ENCODE data around the gene IBA57.

GRCh38 chr1:228181645-228182034 lies 16.0 kb downstream of the IBA57 start:
- TF ChIP-seq POLR2A (IDR thresholded peaks at IDR 0.05) (no peak), EP300 (IDR thresholded peaks at IDR 0.05) (no peak), POLR2AphosphoS5 (IDR thresholded peaks at IDR 0.05) (no peak)
- TF ChIP-seq, protein P1, sequence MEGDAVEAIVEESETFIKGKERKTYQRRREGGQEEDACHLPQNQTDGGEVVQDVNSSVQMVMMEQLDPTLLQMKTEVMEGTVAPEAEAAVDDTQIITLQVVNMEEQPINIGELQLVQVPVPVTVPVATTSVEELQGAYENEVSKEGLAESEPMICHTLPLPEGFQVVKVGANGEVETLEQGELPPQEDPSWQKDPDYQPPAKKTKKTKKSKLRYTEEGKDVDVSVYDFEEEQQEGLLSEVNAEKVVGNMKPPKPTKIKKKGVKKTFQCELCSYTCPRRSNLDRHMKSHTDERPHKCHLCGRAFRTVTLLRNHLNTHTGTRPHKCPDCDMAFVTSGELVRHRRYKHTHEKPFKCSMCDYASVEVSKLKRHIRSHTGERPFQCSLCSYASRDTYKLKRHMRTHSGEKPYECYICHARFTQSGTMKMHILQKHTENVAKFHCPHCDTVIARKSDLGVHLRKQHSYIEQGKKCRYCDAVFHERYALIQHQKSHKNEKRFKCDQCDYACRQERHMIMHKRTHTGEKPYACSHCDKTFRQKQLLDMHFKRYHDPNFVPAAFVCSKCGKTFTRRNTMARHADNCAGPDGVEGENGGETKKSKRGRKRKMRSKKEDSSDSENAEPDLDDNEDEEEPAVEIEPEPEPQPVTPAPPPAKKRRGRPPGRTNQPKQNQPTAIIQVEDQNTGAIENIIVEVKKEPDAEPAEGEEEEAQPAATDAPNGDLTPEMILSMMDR (IDR thresholded peaks at IDR 0.05) = no peak
